H9 (cell line): ENCODE results near the gene OMA1. TPM values are rescaled to one million over a fixed set of nuclear protein-coding genes. Genes with fewer than 3 reads are reported as not detected.

ENCODE experiments used
- DNase-seq: peaks from one replicate; pipeline ENCODE4 v3.0.0-alpha.2; 2017
- H2AFZ ChIP-seq: one replicate; pipeline ENCODE4 v1.6.1; 2013; ENCODE audit warnings: mild to moderate bottlenecking, low read length, control low read depth, moderate library complexity
- H2AK5ac ChIP-seq: 2 replicates; pipeline ENCODE4 v1.6.1; 2013; ENCODE audit warnings: low read length, control low read depth, mixed read lengths; ENCODE audit not compliant: insufficient read length
- H2BK120ac ChIP-seq: one replicate; pipeline ENCODE4 v1.6.1; 2013; ENCODE audit warnings: low read depth, mild to moderate bottlenecking, low read length, control low read depth, inconsistent platforms; ENCODE audit not compliant: poor library complexity, severe bottlenecking
- H2BK12ac ChIP-seq: 2 replicates; pipeline ENCODE4 v1.6.1; 2013; ENCODE audit warnings: low read length, control low read depth, mixed read lengths, low read depth; ENCODE audit not compliant: insufficient read length
- H2BK15ac ChIP-seq: 2 replicates; pipeline ENCODE4 v1.6.1; 2013; ENCODE audit warnings: low read depth, low read length, control low read depth
- H2BK20ac ChIP-seq: one replicate; pipeline ENCODE4 v1.6.1; 2013; ENCODE audit warnings: low read depth, mild to moderate bottlenecking, low read length, control low read depth, inconsistent platforms; ENCODE audit not compliant: poor library complexity, severe bottlenecking
- H2BK5ac ChIP-seq: 2 replicates; pipeline ENCODE4 v1.6.1; 2013; ENCODE audit warnings: low read length, control low read depth, mixed read lengths; ENCODE audit not compliant: insufficient read length
- H3K14ac ChIP-seq: 2 replicates; pipeline ENCODE4 v1.6.1; 2013; ENCODE audit warnings: low read length, control low read depth; ENCODE audit not compliant: insufficient read depth
- H3K18ac ChIP-seq: 2 replicates; pipeline ENCODE4 v1.6.1; 2013; ENCODE audit warnings: low read depth, mild to moderate bottlenecking, mixed read lengths, low read length, control low read depth; ENCODE audit not compliant: insufficient read length
- H3K23ac ChIP-seq: 2 replicates; pipeline ENCODE4 v1.6.1; 2013; ENCODE audit warnings: low read length, control low read depth, mixed read lengths, low read depth; ENCODE audit not compliant: insufficient read length
- H3K23me2 ChIP-seq: 2 replicates; pipeline ENCODE4 v1.6.1; 2013; ENCODE audit warnings: low read depth, mild to moderate bottlenecking, mixed read lengths, low read length, control low read depth; ENCODE audit not compliant: insufficient read length, poor library complexity, severe bottlenecking
- H3K27ac ChIP-seq: 2 replicates; pipeline ENCODE4 v1.5.1; 2013; ENCODE audit warnings: low read length, control low read depth, mixed read lengths, low read depth; ENCODE audit not compliant: insufficient read length
- H3K27me3 ChIP-seq: 2 replicates; pipeline ENCODE4 v1.6.1; 2013; ENCODE audit warnings: low read length, control low read depth, inconsistent platforms; ENCODE audit not compliant: insufficient read depth
- H3K4ac ChIP-seq: 2 replicates; pipeline ENCODE4 v1.6.1; 2013; ENCODE audit warnings: low read depth, mild to moderate bottlenecking, control low read depth, inconsistent platforms, low read length, moderate library complexity
- H3K4me1 ChIP-seq: 2 replicates; pipeline ENCODE4 v1.6.1; 2013; ENCODE audit warnings: low read length, control low read depth, inconsistent platforms; ENCODE audit not compliant: insufficient read depth
- H3K4me2 ChIP-seq: 2 replicates; pipeline ENCODE4 v1.6.1; 2013; ENCODE audit warnings: low read length, control low read depth, mixed read lengths; ENCODE audit not compliant: insufficient read length, insufficient read depth
- H3K56ac ChIP-seq: 2 replicates; pipeline ENCODE4 v1.6.1; 2013; ENCODE audit warnings: low read depth, mild to moderate bottlenecking, mixed read lengths, low read length, control low read depth; ENCODE audit not compliant: insufficient read length
- H3K79me1 ChIP-seq: 2 replicates; pipeline ENCODE4 v1.6.1; 2013; ENCODE audit warnings: low read depth, mild to moderate bottlenecking, moderate library complexity, low read length, control low read depth, inconsistent platforms; ENCODE audit not compliant: insufficient read depth, poor library complexity, severe bottlenecking
- H3K79me2 ChIP-seq: 2 replicates; pipeline ENCODE4 v1.6.1; 2013; ENCODE audit warnings: low read length, control low read depth, inconsistent platforms; ENCODE audit not compliant: insufficient read depth
- H3K9ac ChIP-seq: 2 replicates; pipeline ENCODE4 v1.6.1; 2013; ENCODE audit warnings: low read length, control low read depth, mixed read lengths; ENCODE audit not compliant: insufficient read length; ENCODE audit errors: extremely low read depth
- H3K9me3 ChIP-seq: one replicate; pipeline ENCODE4 v1.6.1; 2013; ENCODE audit warnings: low read depth, low read length, inconsistent platforms; ENCODE audit not compliant: control insufficient read depth
- H3T11ph ChIP-seq: one replicate; pipeline ENCODE4 v1.6.1; 2013; ENCODE audit warnings: mild to moderate bottlenecking, low read length, control low read depth, inconsistent platforms
- H4K20me1 ChIP-seq: one replicate; pipeline ENCODE4 v1.6.1; 2013; ENCODE audit not compliant: control insufficient read depth, insufficient read length, insufficient read depth
- H4K5ac ChIP-seq: 2 replicates; pipeline ENCODE4 v1.6.1; 2013; ENCODE audit warnings: low read depth, mild to moderate bottlenecking, mixed read lengths, low read length, control low read depth; ENCODE audit not compliant: insufficient read length
- H4K8ac ChIP-seq: replicated peaks from 2 replicates; pipeline ENCODE4 v1.6.1; 2013; ENCODE audit warnings: low read length, control low read depth, mixed read lengths, low read depth; ENCODE audit not compliant: insufficient read length
- H4K91ac ChIP-seq: 2 replicates; pipeline ENCODE4 v1.6.1; 2013; ENCODE audit warnings: low read depth, mild to moderate bottlenecking, moderate library complexity, mixed read lengths, low read length, control low read depth; ENCODE audit not compliant: insufficient read length
- H3K27ac Mint-ChIP-seq, 3 experiments: 2 replicates in 2 of 3; 3 replicates in 1 of 3; pipeline ENCODE4 v1.8.0; 2020 to 2021; ENCODE audit warnings: mixed read lengths in 3 of 3, mild to moderate bottlenecking in 1 of 3, moderate library complexity in 1 of 3
- H3K27me3 Mint-ChIP-seq: 2 replicates; pipeline ENCODE4 v1.8.0; 2021; ENCODE audit warnings: low read depth, mild to moderate bottlenecking, moderate library complexity, mixed read lengths
- H3K36me3 Mint-ChIP-seq, 3 experiments: 2 replicates in 2 of 3; 3 replicates in 1 of 3; pipeline ENCODE4 v1.8.0; 2020 to 2021; ENCODE audit warnings: low read depth in 3 of 3, mixed read lengths in 3 of 3; ENCODE audit not compliant: insufficient read depth in 1 of 3
- H3K4me1 Mint-ChIP-seq, 2 experiments: 2 replicates each; pipeline ENCODE4 v1.8.0; 2020; ENCODE audit warnings: mixed read lengths in 2 of 2
- H3K4me3 Mint-ChIP-seq, 2 experiments: 2 replicates in 1 of 2; 3 replicates in 1 of 2; pipeline ENCODE4 v1.8.0; 2020 to 2021; ENCODE audit warnings: mild to moderate bottlenecking in 2 of 2, mixed read lengths in 2 of 2, moderate library complexity in 1 of 2
- H3K9me3 Mint-ChIP-seq, 2 experiments: 2 replicates in 1 of 2; 3 replicates in 1 of 2; pipeline ENCODE4 v1.8.0; 2020; ENCODE audit warnings: mild to moderate bottlenecking in 2 of 2, mixed read lengths in 2 of 2, moderate library complexity in 1 of 2
- WGBS: extraction: QIAGEN DNeasy Blood & Tissue Kit; methylation state at CpG from one replicate; pipeline ENCODE4 v1.1.7; 2013; ENCODE audit warnings: missing lambda C conversion rate, low lambda C conversion rate, mixed read lengths; ENCODE audit not compliant: insufficient read length; ENCODE audit errors: extremely low coverage; 5-methylcytosine and 5-hydroxymethylcytosine counted together
- total RNA-seq: library from RNA; stranded (reverse); gene quantifications from 2 replicates; pipeline ENCODE4 v1.2.1, GENCODE V29; 2021
- TF ChIP-seq, protein P1 (sequence below): fragments of 200-600 bp; sonication (generic); conservative IDR thresholded peaks from 3 replicates; pipeline ENCODE4 v1.8.0; 2021; ENCODE audit warnings: antibody characterized with exemption, mild to moderate bottlenecking

Gene OMA1
- total RNA-seq, 1 experiment from 2014 or later: 12.9 TPM

GRCh38 chr1:58447042-58447441, 99.5 kb downstream of the OMA1 start:
- no peak overlapping the region for H3K56ac ChIP-seq
- no peak overlapping the region for H3K27ac Mint-ChIP-seq
- no peak overlapping the region for H2BK15ac ChIP-seq
- H2BK20ac ChIP-seq: no peak overlapping the region
- H4K20me1 ChIP-seq: no peaks in the 10 kb centered on the region
- H3K4me1 Mint-ChIP-seq: peaks cover 7 to 21% of the 10 kb centered on the region in 2 experiments
- H4K8ac ChIP-seq: no peak overlapping the region
- H3K23me2 ChIP-seq: no peaks in the 10 kb centered on the region
- peaks cover 1% of the 10 kb centered on the region; the same call in 1 of the 2 replicates for H3K27me3 Mint-ChIP-seq
- no peak overlapping the region for H2AK5ac ChIP-seq
- no peak overlapping the region for H2AFZ ChIP-seq
- no peak overlapping the region for H4K91ac ChIP-seq
- no peaks in the 10 kb centered on the region for H3K36me3 Mint-ChIP-seq
- H4K5ac ChIP-seq: no peak overlapping the region
- no peak overlapping the region for H3K14ac ChIP-seq
- H2BK12ac ChIP-seq: no peak overlapping the region
- no peak overlapping the region for H3K18ac ChIP-seq
- H3K4me2 ChIP-seq: no peak overlapping the region
- H3K9me3 Mint-ChIP-seq: no peaks in the 10 kb centered on the region
- H3K4me3 Mint-ChIP-seq: no peak overlapping the region
- H3K23ac ChIP-seq: no peak overlapping the region
- no peak overlapping the region for H3K27ac ChIP-seq
- no peak overlapping the region for H2BK120ac ChIP-seq
- H3K79me1 ChIP-seq: no peaks in the 10 kb centered on the region
- no peaks in the 10 kb centered on the region for H3K79me2 ChIP-seq
- H3K9me3 ChIP-seq: no peaks in the 10 kb centered on the region
- no peak overlapping the region for H3K9ac ChIP-seq
- no peak for DNase-seq
- H2BK5ac ChIP-seq: no peak overlapping the region
- H3K4ac ChIP-seq: no peak overlapping the region
- TF ChIP-seq, protein P1, sequence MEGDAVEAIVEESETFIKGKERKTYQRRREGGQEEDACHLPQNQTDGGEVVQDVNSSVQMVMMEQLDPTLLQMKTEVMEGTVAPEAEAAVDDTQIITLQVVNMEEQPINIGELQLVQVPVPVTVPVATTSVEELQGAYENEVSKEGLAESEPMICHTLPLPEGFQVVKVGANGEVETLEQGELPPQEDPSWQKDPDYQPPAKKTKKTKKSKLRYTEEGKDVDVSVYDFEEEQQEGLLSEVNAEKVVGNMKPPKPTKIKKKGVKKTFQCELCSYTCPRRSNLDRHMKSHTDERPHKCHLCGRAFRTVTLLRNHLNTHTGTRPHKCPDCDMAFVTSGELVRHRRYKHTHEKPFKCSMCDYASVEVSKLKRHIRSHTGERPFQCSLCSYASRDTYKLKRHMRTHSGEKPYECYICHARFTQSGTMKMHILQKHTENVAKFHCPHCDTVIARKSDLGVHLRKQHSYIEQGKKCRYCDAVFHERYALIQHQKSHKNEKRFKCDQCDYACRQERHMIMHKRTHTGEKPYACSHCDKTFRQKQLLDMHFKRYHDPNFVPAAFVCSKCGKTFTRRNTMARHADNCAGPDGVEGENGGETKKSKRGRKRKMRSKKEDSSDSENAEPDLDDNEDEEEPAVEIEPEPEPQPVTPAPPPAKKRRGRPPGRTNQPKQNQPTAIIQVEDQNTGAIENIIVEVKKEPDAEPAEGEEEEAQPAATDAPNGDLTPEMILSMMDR: no peak
- no peaks in the 10 kb centered on the region for H3K27me3 ChIP-seq
- H3K4me1 ChIP-seq: peaks cover 5% of the 10 kb centered on the region; the same call in 1 of the 2 replicates
- H3T11ph ChIP-seq: no peak overlapping the region
- WGBS: no CpG with 5 or more reads among the region's 3 CpGs
